HG03066 (cell line): ENCODE results near the gene SH3BP4.

ENCODE experiments used
- ATAC-seq: cut with Tn5 transposase; IDR thresholded peaks from one replicate; pipeline ENCODE4 v1.9.1; 2021; ENCODE audit warnings: low read depth; ENCODE audit not compliant: unreplicated experiment

The SH3BP4 gene

GRCh38 chr2:234964631-234965461 lies 13.0 kb downstream of the SH3BP4 start:
- no peak for ATAC-seq

GRCh38 chr2:234966340-234966739 lies 14.5 kb downstream of the SH3BP4 start:
- no peak for ATAC-seq

DNA sequence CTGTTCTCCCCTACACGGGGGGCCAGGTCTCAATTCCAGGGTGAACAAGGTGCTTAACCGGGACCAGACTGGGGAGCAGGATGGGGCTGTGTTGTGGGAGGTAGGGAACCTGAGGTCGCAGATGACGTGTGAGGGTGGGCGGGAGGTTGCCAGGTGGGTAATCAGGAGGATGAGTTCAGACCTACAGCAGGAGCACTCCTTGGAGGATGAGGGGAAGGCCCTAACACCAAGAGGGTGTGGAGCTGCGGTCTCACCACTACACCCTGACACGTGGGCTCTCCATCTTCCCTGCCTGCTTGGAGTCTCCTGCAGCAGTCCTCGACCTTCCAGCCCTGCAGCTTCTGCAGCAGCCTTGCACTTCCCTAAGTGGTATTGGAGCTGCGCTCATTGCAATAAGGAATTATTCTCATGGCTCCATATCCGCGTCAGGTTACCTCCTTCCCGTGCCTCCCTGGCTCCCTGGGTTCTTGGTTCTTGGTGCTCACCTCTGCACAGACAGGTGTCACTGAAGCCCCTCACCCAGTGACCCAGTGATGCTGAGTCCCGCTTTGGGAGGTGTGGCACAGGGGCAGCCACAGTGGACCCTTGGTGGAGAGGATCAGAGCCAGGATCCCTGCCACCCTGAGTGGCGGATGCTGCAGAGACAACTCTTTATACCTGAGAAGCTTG lies 15.5 kb downstream of the SH3BP4 start:
- no peak for ATAC-seq

- ATAC-seq, result no peak
These were observed 16.0 kb downstream of the SH3BP4 start for GRCh38 chr2:234967870-234968208.

GRCh38 chr2:234968631-234969305 lies 17.0 kb downstream of the SH3BP4 start:
- no peak for ATAC-seq

GRCh38 chr2:234969306-234970098 lies 17.7 kb downstream of the SH3BP4 start:
- no peak for ATAC-seq

DNA sequence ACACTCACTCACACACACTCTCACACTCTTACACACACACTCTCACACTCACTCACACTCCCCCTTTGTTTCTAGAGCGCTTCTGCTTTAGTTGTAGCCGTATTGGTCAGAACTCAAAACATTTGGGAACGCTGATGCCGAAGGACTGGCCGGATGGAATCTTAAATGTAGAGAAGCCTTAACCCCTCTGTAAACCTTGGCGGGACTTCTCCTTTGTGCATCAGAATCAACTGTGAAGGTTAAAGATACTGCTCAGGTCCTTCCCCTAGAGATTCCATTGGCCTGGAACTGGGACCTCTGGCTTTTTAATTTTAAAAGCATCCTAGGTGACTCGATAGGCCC lies 18.3 kb downstream of the SH3BP4 start:
- no peak for ATAC-seq

GRCh38 chr2:234970477-234970882 lies 18.7 kb downstream of the SH3BP4 start:
- no peak for ATAC-seq

- no peak for ATAC-seq
These were observed 19.7 kb downstream of the SH3BP4 start for GRCh38 chr2:234971496-234971895.

GRCh38 chr2:234973008-234973407 lies 21.2 kb downstream of the SH3BP4 start:
- no peak for ATAC-seq

DNA sequence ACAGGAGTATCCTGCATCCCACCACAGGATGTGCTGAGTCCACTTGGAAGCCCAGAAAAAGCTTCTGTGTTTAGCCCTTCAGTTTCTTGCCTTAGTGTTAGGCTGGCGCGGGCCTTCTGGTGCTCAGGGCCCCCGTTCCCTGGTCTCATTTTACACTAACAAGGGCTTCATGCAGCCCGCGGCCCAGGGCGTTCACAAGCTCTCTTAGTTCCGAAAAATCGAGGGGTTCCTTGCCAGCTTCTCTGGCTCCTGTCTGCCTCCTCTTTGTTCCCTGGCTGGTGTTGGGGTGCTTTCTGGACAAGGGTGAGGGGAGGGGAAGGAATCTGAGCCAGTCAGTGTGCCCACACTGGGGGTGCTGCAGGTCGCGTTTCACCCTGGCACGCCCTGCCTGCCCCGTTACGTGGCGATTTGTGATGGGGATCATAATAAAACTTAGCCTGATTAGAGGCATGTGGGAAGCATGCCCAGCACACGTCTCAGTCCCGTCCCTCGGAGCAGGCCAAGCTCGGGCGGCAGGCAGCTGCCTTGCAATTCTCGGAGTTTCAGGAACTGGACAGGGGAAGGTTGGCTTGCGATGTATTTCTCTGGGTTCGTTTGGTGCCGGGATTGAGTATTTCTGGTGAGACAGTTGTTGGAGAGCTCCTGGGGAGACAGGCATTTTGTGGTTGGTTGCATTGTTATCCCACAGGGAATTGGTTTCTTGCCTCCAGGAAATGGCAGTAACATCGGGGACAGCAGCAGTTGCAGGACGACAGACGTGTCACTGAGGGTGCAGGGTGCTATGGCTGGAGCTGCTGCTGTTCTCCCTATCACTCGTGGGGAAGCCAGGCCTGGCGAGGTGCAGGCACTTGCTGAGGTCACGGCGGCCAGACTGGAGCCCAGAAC lies 22.9 kb downstream of the SH3BP4 start:
- no peak for ATAC-seq

- ATAC-seq, result no peak
These were observed 23.8 kb downstream of the SH3BP4 start for GRCh38 chr2:234975611-234976010.

DNA sequence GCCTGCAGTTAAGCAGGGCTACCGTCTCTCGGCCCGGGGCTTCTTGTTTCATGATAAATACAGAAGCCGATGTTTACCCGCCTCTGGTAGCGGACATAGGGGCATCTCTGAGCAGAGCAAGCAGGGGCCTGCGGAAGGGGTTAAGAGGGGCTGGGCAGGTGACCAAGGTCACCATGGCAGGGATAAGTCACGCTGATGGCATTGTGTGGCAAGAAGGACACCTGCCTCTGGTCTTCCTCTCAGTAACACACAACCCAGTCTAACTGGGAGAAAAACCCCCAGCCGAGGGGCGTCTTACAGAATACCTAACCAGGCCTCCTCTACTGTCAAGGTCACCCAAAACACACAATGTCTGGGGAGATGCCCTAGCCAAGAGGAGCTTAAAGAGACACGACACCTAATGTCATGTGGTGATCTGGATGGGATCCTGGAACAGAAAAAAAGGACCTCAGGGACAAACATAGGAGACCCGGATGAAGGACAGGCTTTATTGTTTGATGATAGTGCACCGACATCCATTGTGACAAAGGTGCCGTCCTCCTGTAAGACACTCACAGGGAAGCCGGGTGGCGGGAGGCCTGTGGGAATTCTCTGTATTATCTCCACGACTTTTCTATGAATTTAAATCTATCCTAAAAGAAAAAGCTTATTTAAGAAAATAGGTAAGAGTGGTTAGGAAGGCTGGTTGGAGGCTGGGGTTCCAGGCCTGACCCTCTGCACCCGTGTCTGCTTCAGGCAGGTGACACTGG lies 24.8 kb downstream of the SH3BP4 start:
- no peak for ATAC-seq

GRCh38 chr2:234977228-234977679 lies 25.4 kb downstream of the SH3BP4 start:
- ATAC-seq, result no peak

GRCh38 chr2:234978466-234979203 lies 26.8 kb downstream of the SH3BP4 start:
- ATAC-seq, result no peak

DNA sequence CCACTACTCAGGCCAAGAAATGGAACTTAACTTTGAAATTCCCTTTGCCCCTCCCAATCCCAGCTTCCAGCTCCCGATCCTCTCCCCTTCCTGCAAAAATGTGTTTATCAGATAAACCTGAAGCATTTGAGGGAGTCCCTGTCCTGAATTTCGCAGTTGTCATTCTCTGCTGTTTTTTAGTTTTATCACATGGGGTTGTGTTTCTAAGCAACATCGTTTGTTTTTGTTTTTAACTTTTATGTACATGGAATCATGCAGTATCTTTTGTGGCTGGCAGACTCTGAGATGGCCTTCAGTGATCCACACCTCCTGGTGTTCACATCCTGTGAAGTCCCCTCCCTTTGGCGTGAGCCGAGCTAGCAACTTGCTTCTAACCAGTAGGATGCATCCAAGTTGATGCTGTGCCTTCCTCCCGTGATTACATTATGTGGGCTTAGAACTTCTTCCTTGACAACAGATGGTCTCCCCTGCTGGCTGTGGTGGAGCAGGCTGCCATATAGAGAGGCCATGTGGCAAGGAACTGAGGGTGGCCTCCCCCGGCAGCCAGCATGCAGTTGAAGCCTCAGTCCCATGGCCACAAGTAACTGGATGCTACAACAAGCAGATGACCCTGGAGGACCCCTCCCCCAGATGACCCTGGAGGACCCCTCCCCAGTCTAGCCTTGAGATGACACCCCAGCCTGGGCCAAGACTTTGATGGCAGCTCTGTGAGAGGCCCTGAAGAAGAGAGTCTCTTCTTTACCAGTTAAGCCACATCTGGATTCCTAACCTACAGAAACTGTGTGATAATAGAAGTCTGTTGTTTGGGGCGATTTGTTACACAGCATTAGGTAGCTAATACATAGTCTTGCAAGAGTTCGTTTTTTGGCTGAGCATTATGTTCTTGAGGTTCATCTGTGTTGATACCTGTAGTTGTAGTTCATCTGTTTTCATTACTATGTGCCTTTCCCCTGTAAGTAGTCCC lies 27.7 kb downstream of the SH3BP4 start:
- ATAC-seq, result no peak

GRCh38 chr2:234980451-234981187 lies 28.8 kb downstream of the SH3BP4 start:
- ATAC-seq, result no peak
